GM19025 (cell line): ENCODE data around the gene CSTPP1.
"Not testable (repeated sequence)": the region's sequence is repeated elsewhere in the genome, so short reads cannot be mapped to it uniquely, and the experiment has no call there.

Experiments used
- ATAC-seq: cut with Tn5 transposase; IDR thresholded peaks from one replicate; pipeline ENCODE4 v1.9.1; 2021; ENCODE audit warnings: mild to moderate bottlenecking, low read depth, moderate library complexity; ENCODE audit not compliant: unreplicated experiment

CSTPP1 gene

GRCh38 chr11:47078751-47079521 is 142.4 kb downstream of the CSTPP1 start:
- no peak for ATAC-seq

GRCh38 chr11:47080775-47081174 is 144.2 kb downstream of the CSTPP1 start:
- ATAC-seq = not testable (repeated sequence)

GRCh38 chr11:47083913-47084312 is 147.4 kb downstream of the CSTPP1 start:
- no peak for ATAC-seq

GRCh38 chr11:47087801-47088200 is 151.2 kb downstream of the CSTPP1 start:
- ATAC-seq = no peak

- no peak for ATAC-seq
These were observed 157.0 kb downstream of the CSTPP1 start for GRCh38 chr11:47093541-47093940.

- not testable (repeated sequence) for ATAC-seq
These were observed 160.3 kb downstream of the CSTPP1 start for GRCh38 chr11:47096871-47097270.

- ATAC-seq = not testable (repeated sequence)
These were observed 161.7 kb downstream of the CSTPP1 start for GRCh38 chr11:47098223-47098622.

GRCh38 chr11:47099214-47099917 is 162.8 kb downstream of the CSTPP1 start:
- no peak for ATAC-seq

GRCh38 chr11:47099918-47100315 is 163.4 kb downstream of the CSTPP1 start:
- no peak for ATAC-seq

GRCh38 chr11:47101406-47101805 is 164.8 kb downstream of the CSTPP1 start:
- ATAC-seq = no peak

- no peak for ATAC-seq
These were observed 167.8 kb downstream of the CSTPP1 start for GRCh38 chr11:47104261-47104950.

GRCh38 chr11:47105541-47105940 is 169.0 kb downstream of the CSTPP1 start:
- no peak for ATAC-seq

GRCh38 chr11:47105974-47106373 is 169.4 kb downstream of the CSTPP1 start:
- no peak for ATAC-seq

GRCh38 chr11:47106798-47107411 is 170.3 kb downstream of the CSTPP1 start:
- ATAC-seq = no peak

GRCh38 chr11:47107744-47108143 is 171.2 kb downstream of the CSTPP1 start:
- ATAC-seq = no peak

GRCh38 chr11:47108214-47108613 is 171.7 kb downstream of the CSTPP1 start:
- no peak for ATAC-seq

- no peak for ATAC-seq
These were observed 172.6 kb downstream of the CSTPP1 start for GRCh38 chr11:47109051-47109726.

- no peak for ATAC-seq
These were observed 173.2 kb downstream of the CSTPP1 start for GRCh38 chr11:47109727-47110246.

GRCh38 chr11:47111318-47111804 is 174.8 kb downstream of the CSTPP1 start:
- ATAC-seq = no peak

GRCh38 chr11:47112941-47113340 is 176.4 kb downstream of the CSTPP1 start:
- not testable (repeated sequence) for ATAC-seq
